ENCODE measurements around the gene ALS2.

Gene ALS2

GRCh38 chr2:201654616-201655384 lies 125.9 kb downstream of the ALS2 start:
- in situ Hi-C loops (cut with HindIII; ENCODE audit: low sequenced_read_pairs), result no loop called here
- DNase-seq (ENCODE audit: low read depth), result peak; percentile 69
- TF ChIP-seq, protein P1, sequence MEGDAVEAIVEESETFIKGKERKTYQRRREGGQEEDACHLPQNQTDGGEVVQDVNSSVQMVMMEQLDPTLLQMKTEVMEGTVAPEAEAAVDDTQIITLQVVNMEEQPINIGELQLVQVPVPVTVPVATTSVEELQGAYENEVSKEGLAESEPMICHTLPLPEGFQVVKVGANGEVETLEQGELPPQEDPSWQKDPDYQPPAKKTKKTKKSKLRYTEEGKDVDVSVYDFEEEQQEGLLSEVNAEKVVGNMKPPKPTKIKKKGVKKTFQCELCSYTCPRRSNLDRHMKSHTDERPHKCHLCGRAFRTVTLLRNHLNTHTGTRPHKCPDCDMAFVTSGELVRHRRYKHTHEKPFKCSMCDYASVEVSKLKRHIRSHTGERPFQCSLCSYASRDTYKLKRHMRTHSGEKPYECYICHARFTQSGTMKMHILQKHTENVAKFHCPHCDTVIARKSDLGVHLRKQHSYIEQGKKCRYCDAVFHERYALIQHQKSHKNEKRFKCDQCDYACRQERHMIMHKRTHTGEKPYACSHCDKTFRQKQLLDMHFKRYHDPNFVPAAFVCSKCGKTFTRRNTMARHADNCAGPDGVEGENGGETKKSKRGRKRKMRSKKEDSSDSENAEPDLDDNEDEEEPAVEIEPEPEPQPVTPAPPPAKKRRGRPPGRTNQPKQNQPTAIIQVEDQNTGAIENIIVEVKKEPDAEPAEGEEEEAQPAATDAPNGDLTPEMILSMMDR (IDR thresholded peaks at IDR 0.05; ENCODE audit: low read depth, low read length, missing control alignments), result no peak
- H3K4me3 ChIP-seq (ENCODE audit: low read depth, low read length), result no peak overlapping the region

GRCh38 chr2:201653221-201653620 lies 127.5 kb downstream of the ALS2 start:
- no peak overlapping the region for H3K4me3 ChIP-seq (ENCODE audit: low read depth, low read length)
- in situ Hi-C loops (cut with HindIII; ENCODE audit: low sequenced_read_pairs), result no loop called here
- TF ChIP-seq, protein P1 (IDR thresholded peaks at IDR 0.05; ENCODE audit: low read depth, low read length, missing control alignments), result no peak
- no peak for DNase-seq (ENCODE audit: low read depth)

Data from astrocyte of the cerebellum (primary cell).